Measurements from ENCODE around the gene SNCA. TPM values are rescaled to one million over a fixed set of nuclear protein-coding genes. Genes with fewer than 3 reads are reported as not detected.

The SNCA gene
- total RNA-seq, 1 experiment from 2014 or later, result 6.0 TPM

DNA sequence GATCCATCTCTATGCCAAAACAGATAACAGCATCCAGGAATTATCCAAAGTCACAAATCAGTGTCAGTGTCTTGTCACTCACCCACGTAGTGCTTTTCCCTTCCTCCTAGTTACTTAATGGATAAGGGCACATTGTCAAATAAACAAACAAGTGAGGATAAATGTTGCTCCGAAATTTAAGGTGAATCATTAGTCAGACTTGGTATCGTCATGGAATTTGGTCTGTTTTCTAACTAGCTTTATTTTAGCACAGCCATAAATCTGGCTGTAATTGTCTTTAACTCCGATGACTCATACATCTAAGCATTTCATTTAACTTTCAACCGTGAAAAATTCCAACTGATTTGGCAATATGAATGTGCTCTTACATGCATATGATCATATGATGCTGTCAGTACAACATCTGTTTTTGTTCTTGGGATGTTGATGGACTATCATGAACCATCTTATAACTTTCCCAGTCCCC is 83.3 kb downstream of the SNCA start:
- intact Hi-C loops (cut with micrococcal nuclease; ENCODE audit: unreplicated experiment) (no loop called here), in situ Hi-C loops (cut with HindIII; ENCODE audit: low pct_unique_long_range_greater_than_20kb, low sequenced_read_pairs) (no loop called here)
- BruUV-seq (replicated peaks), result no TSS peak
- ATAC-seq, result peak; percentile 62
- TF ChIP-seq, protein P1, sequence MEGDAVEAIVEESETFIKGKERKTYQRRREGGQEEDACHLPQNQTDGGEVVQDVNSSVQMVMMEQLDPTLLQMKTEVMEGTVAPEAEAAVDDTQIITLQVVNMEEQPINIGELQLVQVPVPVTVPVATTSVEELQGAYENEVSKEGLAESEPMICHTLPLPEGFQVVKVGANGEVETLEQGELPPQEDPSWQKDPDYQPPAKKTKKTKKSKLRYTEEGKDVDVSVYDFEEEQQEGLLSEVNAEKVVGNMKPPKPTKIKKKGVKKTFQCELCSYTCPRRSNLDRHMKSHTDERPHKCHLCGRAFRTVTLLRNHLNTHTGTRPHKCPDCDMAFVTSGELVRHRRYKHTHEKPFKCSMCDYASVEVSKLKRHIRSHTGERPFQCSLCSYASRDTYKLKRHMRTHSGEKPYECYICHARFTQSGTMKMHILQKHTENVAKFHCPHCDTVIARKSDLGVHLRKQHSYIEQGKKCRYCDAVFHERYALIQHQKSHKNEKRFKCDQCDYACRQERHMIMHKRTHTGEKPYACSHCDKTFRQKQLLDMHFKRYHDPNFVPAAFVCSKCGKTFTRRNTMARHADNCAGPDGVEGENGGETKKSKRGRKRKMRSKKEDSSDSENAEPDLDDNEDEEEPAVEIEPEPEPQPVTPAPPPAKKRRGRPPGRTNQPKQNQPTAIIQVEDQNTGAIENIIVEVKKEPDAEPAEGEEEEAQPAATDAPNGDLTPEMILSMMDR (IDR thresholded peaks at IDR 0.05), result no peak
- no peak for TF ChIP-seq POLR2AphosphoS5 (IDR thresholded peaks at IDR 0.05; ENCODE audit: low read depth, low read length)
- no peak; the same call in 1 of the 2 replicates for TF ChIP-seq TCF7L2 (IDR thresholded peaks at IDR 0.05; ENCODE audit: low read depth, low read length)
- TF ChIP-seq, protein P2, sequence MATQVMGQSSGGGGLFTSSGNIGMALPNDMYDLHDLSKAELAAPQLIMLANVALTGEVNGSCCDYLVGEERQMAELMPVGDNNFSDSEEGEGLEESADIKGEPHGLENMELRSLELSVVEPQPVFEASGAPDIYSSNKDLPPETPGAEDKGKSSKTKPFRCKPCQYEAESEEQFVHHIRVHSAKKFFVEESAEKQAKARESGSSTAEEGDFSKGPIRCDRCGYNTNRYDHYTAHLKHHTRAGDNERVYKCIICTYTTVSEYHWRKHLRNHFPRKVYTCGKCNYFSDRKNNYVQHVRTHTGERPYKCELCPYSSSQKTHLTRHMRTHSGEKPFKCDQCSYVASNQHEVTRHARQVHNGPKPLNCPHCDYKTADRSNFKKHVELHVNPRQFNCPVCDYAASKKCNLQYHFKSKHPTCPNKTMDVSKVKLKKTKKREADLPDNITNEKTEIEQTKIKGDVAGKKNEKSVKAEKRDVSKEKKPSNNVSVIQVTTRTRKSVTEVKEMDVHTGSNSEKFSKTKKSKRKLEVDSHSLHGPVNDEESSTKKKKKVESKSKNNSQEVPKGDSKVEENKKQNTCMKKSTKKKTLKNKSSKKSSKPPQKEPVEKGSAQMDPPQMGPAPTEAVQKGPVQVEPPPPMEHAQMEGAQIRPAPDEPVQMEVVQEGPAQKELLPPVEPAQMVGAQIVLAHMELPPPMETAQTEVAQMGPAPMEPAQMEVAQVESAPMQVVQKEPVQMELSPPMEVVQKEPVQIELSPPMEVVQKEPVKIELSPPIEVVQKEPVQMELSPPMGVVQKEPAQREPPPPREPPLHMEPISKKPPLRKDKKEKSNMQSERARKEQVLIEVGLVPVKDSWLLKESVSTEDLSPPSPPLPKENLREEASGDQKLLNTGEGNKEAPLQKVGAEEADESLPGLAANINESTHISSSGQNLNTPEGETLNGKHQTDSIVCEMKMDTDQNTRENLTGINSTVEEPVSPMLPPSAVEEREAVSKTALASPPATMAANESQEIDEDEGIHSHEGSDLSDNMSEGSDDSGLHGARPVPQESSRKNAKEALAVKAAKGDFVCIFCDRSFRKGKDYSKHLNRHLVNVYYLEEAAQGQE (IDR thresholded peaks at IDR 0.05; ENCODE audit: insufficient read depth in 1 of 2, low read depth in 2 of 2, low read length in 1 of 2), result no peak
- no peak for TF ChIP-seq SIN3A (IDR thresholded peaks at IDR 0.05; ENCODE audit: borderline replicate concordance, insufficient read depth, low read depth, low read length)
- Histone ChIP-seq H3K9me3 (ENCODE audit: control insufficient read depth, insufficient read depth, low read depth, low read length) (no peaks in the 10 kb centered on the region), H3K4me3 (ENCODE audit: low read depth in 2 of 2, low read length in 2 of 2) (no peak overlapping the region), H3K4me1 (ENCODE audit: control insufficient read depth, insufficient read depth, low read length) (no peaks in the 10 kb centered on the region; the same call in 1 of the 2 replicates), H3K36me3 (ENCODE audit: control insufficient read depth, insufficient read depth, low read length) (no peaks in the 10 kb centered on the region), H3K27me3 (ENCODE audit: control insufficient read depth, insufficient read depth, low read length) (no peaks in the 10 kb centered on the region), H3K27ac (ENCODE audit: low read length) (peak overlapping the region; percentile 68)
- no peak for DNase-seq (ENCODE audit: low read depth, low spot score)
- ChIA-PET POLR2A (no interaction called here), CTCF (no interaction called here)

DNA sequence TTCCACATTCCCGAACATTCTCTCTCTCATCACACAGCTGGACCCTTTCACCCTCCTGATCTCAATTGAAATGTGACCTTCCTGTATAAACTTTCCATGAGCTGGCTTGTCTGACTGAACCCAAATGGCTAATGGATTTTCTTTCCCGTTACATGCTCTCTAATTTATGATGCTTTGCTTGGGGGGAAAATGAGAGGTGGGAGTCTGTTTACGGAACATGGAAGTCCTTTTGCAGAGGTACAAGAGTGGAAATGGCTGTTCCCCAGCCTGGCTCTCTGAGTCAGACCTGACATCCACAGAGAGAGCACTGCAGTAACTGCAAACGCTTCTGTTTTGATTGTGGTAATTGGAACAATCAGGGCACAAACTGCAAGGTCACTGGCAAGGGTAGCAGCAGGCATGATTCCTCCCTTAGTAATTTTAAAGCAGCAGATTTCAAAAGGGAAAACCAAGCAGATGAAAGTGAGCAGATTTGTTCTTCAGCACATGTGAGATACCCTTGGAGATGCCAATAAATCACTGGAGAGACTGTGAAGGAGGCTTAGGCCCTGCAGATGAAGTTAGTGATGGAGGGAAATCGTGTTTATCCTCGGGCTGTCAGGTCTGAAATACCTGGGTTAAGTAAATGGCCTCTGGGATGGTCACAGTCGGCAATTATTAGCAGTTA is 83.9 kb downstream of the SNCA start:
- peak overlapping the region; percentile 68 for H3K27ac ChIP-seq (ENCODE audit: low read length)
- TF ChIP-seq, protein P2 (IDR thresholded peaks at IDR 0.05; ENCODE audit: insufficient read depth in 1 of 2, low read depth in 2 of 2, low read length in 1 of 2), result no peak
- no peak for TF ChIP-seq POLR2AphosphoS5 (IDR thresholded peaks at IDR 0.05; ENCODE audit: low read depth, low read length)
- TF ChIP-seq SIN3A (IDR thresholded peaks at IDR 0.05; ENCODE audit: borderline replicate concordance, insufficient read depth, low read depth, low read length), result no peak
- TF ChIP-seq, protein P1 (IDR thresholded peaks at IDR 0.05), result no peak
- TF ChIP-seq TCF7L2 (IDR thresholded peaks at IDR 0.05; ENCODE audit: low read depth, low read length), result no peak
- no TSS peak for BruUV-seq (replicated peaks)
- no peaks in the 10 kb centered on the region for H3K27me3 ChIP-seq (ENCODE audit: control insufficient read depth, insufficient read depth, low read length)
- in situ Hi-C loops (cut with HindIII; ENCODE audit: low pct_unique_long_range_greater_than_20kb, low sequenced_read_pairs) (no loop called here), intact Hi-C loops (cut with micrococcal nuclease; ENCODE audit: unreplicated experiment) (no loop called here)
- H3K36me3 ChIP-seq (ENCODE audit: control insufficient read depth, insufficient read depth, low read length), result no peaks in the 10 kb centered on the region
- H3K4me3 ChIP-seq (ENCODE audit: low read depth in 2 of 2, low read length in 2 of 2), result no peak overlapping the region
- H3K9me3 ChIP-seq (ENCODE audit: control insufficient read depth, insufficient read depth, low read depth, low read length), result no peaks in the 10 kb centered on the region
- ATAC-seq, result peak; percentile 80
- no peak for DNase-seq (ENCODE audit: low read depth, low spot score)
- no peaks in the 10 kb centered on the region; the same call in 1 of the 2 replicates for H3K4me1 ChIP-seq (ENCODE audit: control insufficient read depth, insufficient read depth, low read length)
- ChIA-PET POLR2A (no interaction called here), CTCF (no interaction called here)

Measured in Panc1 (cell line).